Neural progenitor cell (in vitro differentiated cells): ENCODE results near the gene VEZT. TPM values are rescaled to one million over a fixed set of nuclear protein-coding genes. Genes with fewer than 3 reads are reported as not detected.
A peak's percentile ranks its signal among the peaks of the same experiment; 100 is the strongest.

Source experiments
- DNase-seq: peaks from one replicate; pipeline ENCODE4 v3.0.0-alpha.2; 2016; ENCODE audit warnings: low spot score
- H2AFZ ChIP-seq: fragments of 200-600 bp; sonication (generic); replicated peaks from 2 replicates; pipeline ENCODE4 v1.6.1; 2016; ENCODE audit warnings: antibody characterized with exemption
- H3F3A ChIP-seq: fragments of 200-600 bp; sonication (generic); 2 replicates; pipeline ENCODE4 v1.6.1; 2016; ENCODE audit warnings: antibody characterized with exemption, low read depth
- H3K27ac ChIP-seq: fragments of 200-600 bp; sonication (generic); 2 replicates; pipeline ENCODE4 v1.5.1; 2016; ENCODE audit warnings: mild to moderate bottlenecking
- H3K27me3 ChIP-seq: fragments of 200-600 bp; sonication (generic); 2 replicates; pipeline ENCODE4 v1.6.1; 2016; ENCODE audit warnings: mild to moderate bottlenecking, moderate library complexity
- H3K36me3 ChIP-seq: fragments of 200-600 bp; sonication (generic); 2 replicates; pipeline ENCODE4 v1.5.1; 2016
- H3K4me1 ChIP-seq: fragments of 200-600 bp; sonication (generic); 2 replicates; pipeline ENCODE4 v1.6.1; 2016; ENCODE audit warnings: mixed run types
- H3K4me2 ChIP-seq: fragments of 200-600 bp; sonication (generic); 2 replicates; pipeline ENCODE4 v1.6.1; 2016
- H3K4me3 ChIP-seq: fragments of 200-600 bp; sonication (generic); 2 replicates; pipeline ENCODE4 v1.5.1; 2016
- H3K79me2 ChIP-seq: fragments of 200-600 bp; sonication (generic); 2 replicates; pipeline ENCODE4 v1.6.1; 2016; ENCODE audit warnings: low read depth
- H3K9ac ChIP-seq: fragments of 200-600 bp; sonication (generic); 2 replicates; pipeline ENCODE4 v1.6.1; 2016
- H3K9me3 ChIP-seq: fragments of 200-600 bp; sonication (generic); 2 replicates; pipeline ENCODE4 v1.5.1; 2016; ENCODE audit warnings: low read depth
- H4K20me1 ChIP-seq: fragments of 200-600 bp; sonication (generic); 2 replicates; pipeline ENCODE4 v1.6.1; 2016; ENCODE audit warnings: low read depth
- H3K27ac Mint-ChIP-seq: 3 replicates; pipeline ENCODE4 v1.8.0; 2021; ENCODE audit warnings: mixed read lengths
- H3K27me3 Mint-ChIP-seq: 2 replicates; pipeline ENCODE4 v1.8.0; 2022; ENCODE audit warnings: low read depth, mild to moderate bottlenecking, inconsistent platforms, moderate library complexity, mixed read lengths; ENCODE audit not compliant: insufficient read depth
- H3K36me3 Mint-ChIP-seq: 3 replicates; pipeline ENCODE4 v1.8.0; 2021; ENCODE audit warnings: mixed read lengths
- H3K4me1 Mint-ChIP-seq: 3 replicates; pipeline ENCODE4 v1.8.0; 2021; ENCODE audit warnings: mixed read lengths
- H3K4me3 Mint-ChIP-seq: 3 replicates; pipeline ENCODE4 v1.8.0; 2021; ENCODE audit warnings: mild to moderate bottlenecking, moderate library complexity, mixed read lengths
- H3K9me3 Mint-ChIP-seq: 3 replicates; pipeline ENCODE4 v1.8.0; 2020; ENCODE audit warnings: mixed read lengths
- CTCF ChIP-seq: fragments of 200-600 bp; sonication (generic); IDR thresholded peaks from 2 replicates; pipeline ENCODE4 v1.5.1; 2017; ENCODE audit warnings: antibody characterized with exemption, mild to moderate bottlenecking
- EZH2 ChIP-seq: fragments of 200-600 bp; sonication (generic); IDR thresholded peaks from 2 replicates; pipeline ENCODE4 v1.6.1; 2017; ENCODE audit warnings: antibody characterized with exemption, mild to moderate bottlenecking, moderate library complexity
- EZH2phosphoT487 ChIP-seq: fragments of 200-600 bp; sonication (generic); IDR thresholded peaks from 2 replicates; pipeline ENCODE4 v1.6.1; 2017; ENCODE audit warnings: antibody characterized with exemption
- total RNA-seq: library from RNA; depleted of rRNA; stranded (reverse); fragments of >200 nt; gene quantifications from 2 replicates; pipeline ENCODE4 v1.2.3, GENCODE V29; 2015; ENCODE audit warnings: low replicate concordance

VEZT gene
- total RNA-seq, 1 donor from 2014 or later = 126 TPM

- Mint-ChIP-seq H3K36me3 (peaks cover 24% of the 10 kb centered on the region), H3K4me1 (peaks cover 33% of the 10 kb centered on the region), H3K4me3 (no peak overlapping the region)
These were observed 12.5 kb upstream of the VEZT start for GRCh38 chr12:95205016-95205624.

GRCh38 chr12:95205685-95206084 lies 11.9 kb upstream of the VEZT start:
- Histone ChIP-seq H3K9ac (no peak overlapping the region), H3K9me3 (no peaks in the 10 kb centered on the region), H3K4me1 (peaks cover 33% of the 10 kb centered on the region), H2AFZ (no peak overlapping the region), H3K36me3 (no peaks in the 10 kb centered on the region), H3K27ac (peak overlapping the region; percentile 84), H3F3A (peaks cover 26% of the 10 kb centered on the region), H4K20me1 (peaks cover 14% of the 10 kb centered on the region), H3K4me3 (no peak overlapping the region), H3K4me2 (peak overlapping the region; percentile 47), H3K27me3 (no peaks in the 10 kb centered on the region), H3K79me2 (peaks cover 94% of the 10 kb centered on the region)
- TF ChIP-seq CTCF (no peak), EZH2 (no peak), EZH2phosphoT487 (no peak)
- DNase-seq = peak; percentile 45
- Mint-ChIP-seq H3K4me1 (peaks cover 33% of the 10 kb centered on the region), H3K9me3 (no peaks in the 10 kb centered on the region), H3K27me3 (no peaks in the 10 kb centered on the region), H3K4me3 (peak overlapping the region; percentile 19), H3K27ac (peak overlapping the region; percentile 81), H3K36me3 (peaks cover 24% of the 10 kb centered on the region)

More at GRCh38 chr12:95205016-95205624, 12.5 kb upstream of the VEZT start:
- H3K4me3 ChIP-seq = no peak overlapping the region
- peaks cover 14% of the 10 kb centered on the region for H4K20me1 ChIP-seq
- no peaks in the 10 kb centered on the region for H3K27me3 Mint-ChIP-seq
- H3K9me3 Mint-ChIP-seq = no peaks in the 10 kb centered on the region
- H3K79me2 ChIP-seq = peaks cover 94% of the 10 kb centered on the region
- H3K4me2 ChIP-seq = peak overlapping the region; percentile 47
- H3K27ac ChIP-seq = peak overlapping the region; percentile 84
- H3K9ac ChIP-seq = no peak overlapping the region
- no peak overlapping the region for H2AFZ ChIP-seq
- no peaks in the 10 kb centered on the region for H3K9me3 ChIP-seq
- no peak for DNase-seq
- H3K27ac Mint-ChIP-seq = peak overlapping the region; percentile 81
- H3K36me3 ChIP-seq = no peaks in the 10 kb centered on the region
- H3K27me3 ChIP-seq = no peaks in the 10 kb centered on the region
- peaks cover 33% of the 10 kb centered on the region for H3K4me1 ChIP-seq
- H3F3A ChIP-seq = peaks cover 26% of the 10 kb centered on the region
- no peak for TF ChIP-seq EZH2phosphoT487
- no peak for TF ChIP-seq EZH2
- no peak for TF ChIP-seq CTCF

- peaks cover 26% of the 10 kb centered on the region for H3F3A ChIP-seq
- no peak overlapping the region for H3K27ac ChIP-seq
- no peak overlapping the region for H2AFZ ChIP-seq
- H4K20me1 ChIP-seq = peaks cover 14% of the 10 kb centered on the region
- peaks cover 94% of the 10 kb centered on the region for H3K79me2 ChIP-seq
- peaks cover 33% of the 10 kb centered on the region for H3K4me1 ChIP-seq
- H3K36me3 ChIP-seq = no peaks in the 10 kb centered on the region
- Mint-ChIP-seq H3K27me3 (no peaks in the 10 kb centered on the region), H3K9me3 (no peaks in the 10 kb centered on the region), H3K27ac (no peak overlapping the region), H3K4me1 (peaks cover 30% of the 10 kb centered on the region), H3K4me3 (no peak overlapping the region), H3K36me3 (peaks cover 24% of the 10 kb centered on the region)
- no peak for DNase-seq
- H3K4me2 ChIP-seq = no peak overlapping the region
- H3K9ac ChIP-seq = no peak overlapping the region
- no peaks in the 10 kb centered on the region for H3K9me3 ChIP-seq
- H3K4me3 ChIP-seq = no peak overlapping the region
- no peaks in the 10 kb centered on the region for H3K27me3 ChIP-seq
- TF ChIP-seq CTCF (no peak), EZH2 (no peak), EZH2phosphoT487 (no peak)
These were observed 10.7 kb upstream of the VEZT start for GRCh38 chr12:95206916-95207315.
